NB4 (cell line): ENCODE results near the gene SELP.

Experiments
- CTCF ChIP-seq: IDR thresholded peaks from one replicate; pipeline ENCODE4 v1.5.1; 2012; ENCODE audit warnings: low read depth, low read length
- MYC ChIP-seq: IDR thresholded peaks from 2 replicates; pipeline ENCODE4 v1.6.1; 2011; ENCODE audit warnings: low read depth, low read length
- POLR2A ChIP-seq: IDR thresholded peaks from 2 replicates; pipeline ENCODE4 v1.6.1; 2011; ENCODE audit warnings: mild to moderate bottlenecking; ENCODE audit not compliant: insufficient read length; ENCODE audit errors: extremely low read depth

GRCh38 chr1:169624122-169624521 lies 5.8 kb downstream of the SELP start:
- TF ChIP-seq POLR2A = no peak
- TF ChIP-seq MYC = no peak
- TF ChIP-seq CTCF = no peak
